HUES64 (cell line): ENCODE results near the gene INTS7.
A peak's percentile ranks its signal among the peaks of the same experiment; 100 is the strongest.

Experiments used
- H3K27ac ChIP-seq: 2 replicates; pipeline ENCODE4 v1.7.0; 2013; ENCODE audit warnings: low read depth, low read length, inconsistent platforms
- H3K27me3 ChIP-seq: 2 replicates; pipeline ENCODE4 v1.6.1; 2013; ENCODE audit warnings: mild to moderate bottlenecking, low read length; ENCODE audit not compliant: insufficient read depth
- H3K36me3 ChIP-seq: 2 replicates; pipeline ENCODE4 v1.6.1; 2013; ENCODE audit warnings: mild to moderate bottlenecking, low read length; ENCODE audit not compliant: insufficient read depth
- H3K4me1 ChIP-seq: 2 replicates; pipeline ENCODE4 v1.6.1; 2013; ENCODE audit warnings: mild to moderate bottlenecking, low read length, moderate library complexity; ENCODE audit not compliant: insufficient read depth
- H3K4me3 ChIP-seq: 2 replicates; pipeline ENCODE4 v1.5.1; 2013; ENCODE audit warnings: mild to moderate bottlenecking, low read length, moderate library complexity
- H3K9ac ChIP-seq: 2 replicates; pipeline ENCODE4 v1.6.1; 2013; ENCODE audit warnings: mild to moderate bottlenecking, low read depth, low read length
- H3K9me3 ChIP-seq: 2 replicates; pipeline ENCODE4 v1.6.1; 2013; ENCODE audit warnings: low read depth, low read length; ENCODE audit not compliant: insufficient read depth
- WGBS: fragments of 150-250, 120-280 bp; methylation state at CpG from one replicate; pipeline ENCODE4 v1.1.7; 2013; ENCODE audit warnings: missing lambda C conversion rate; 5-methylcytosine and 5-hydroxymethylcytosine counted together

Gene INTS7

GRCh38 chr1:212060632-212061472, 25.5 kb upstream of the INTS7 start:
- Histone ChIP-seq H3K9me3 (0 out of 2 replicates have a peak, but pooled peaks cover 4% of the 10 kb centered on the region), H3K4me1 (no peaks in the 10 kb centered on the region), H3K27ac (no peak overlapping the region), H3K36me3 (peaks cover 87% of the 10 kb centered on the region), H3K4me3 (no peak overlapping the region), H3K27me3 (no peaks in the 10 kb centered on the region), H3K9ac (no peak overlapping the region)
- 91% methylated on average over 5 of the region's 6 CpGs for WGBS

- H3K4me1 ChIP-seq, result no peaks in the 10 kb centered on the region
- 0 out of 2 replicates have a peak, but pooled peaks cover 6% of the 10 kb centered on the region for H3K9me3 ChIP-seq
- 95% methylated on average over 2 of the region's 2 CpGs for WGBS
- no peak overlapping the region for H3K27ac ChIP-seq
- no peak overlapping the region for H3K4me3 ChIP-seq
- peaks cover 87% of the 10 kb centered on the region for H3K36me3 ChIP-seq
- H3K9ac ChIP-seq, result no peak overlapping the region
- H3K27me3 ChIP-seq, result no peaks in the 10 kb centered on the region
Observed at GRCh38 chr1:212055333-212055732, 20.0 kb upstream of the INTS7 start.

DNA sequence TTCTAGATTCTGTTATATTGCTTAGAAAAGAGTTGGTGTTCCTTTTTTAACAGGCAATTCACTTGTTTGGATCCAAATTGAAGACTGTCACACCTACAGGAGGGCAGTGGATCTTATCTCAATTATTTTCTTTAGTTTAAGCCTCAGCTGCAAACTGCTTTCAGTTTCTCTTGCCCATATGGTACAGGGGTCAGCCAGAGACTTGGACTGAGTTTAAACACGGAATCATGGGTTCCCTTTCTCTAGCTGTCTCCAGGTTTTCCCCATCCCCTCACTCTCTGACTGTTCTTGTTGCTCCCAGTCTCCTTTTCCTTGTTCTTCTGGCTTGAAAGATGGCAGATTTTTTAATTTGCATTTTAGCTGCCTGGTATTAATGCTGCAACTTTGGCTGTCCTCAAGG, 18.6 kb upstream of the INTS7 start:
- no peak overlapping the region for H3K4me3 ChIP-seq
- WGBS, result 97% methylated on average over 1 of the region's 1 CpG
- H3K9ac ChIP-seq, result no peak overlapping the region
- H3K4me1 ChIP-seq, result no peaks in the 10 kb centered on the region
- H3K36me3 ChIP-seq, result peaks cover 92% of the 10 kb centered on the region
- H3K9me3 ChIP-seq, result 0 out of 2 replicates have a peak, but pooled peaks cover 6% of the 10 kb centered on the region
- no peaks in the 10 kb centered on the region for H3K27me3 ChIP-seq
- H3K27ac ChIP-seq, result no peak overlapping the region

DNA sequence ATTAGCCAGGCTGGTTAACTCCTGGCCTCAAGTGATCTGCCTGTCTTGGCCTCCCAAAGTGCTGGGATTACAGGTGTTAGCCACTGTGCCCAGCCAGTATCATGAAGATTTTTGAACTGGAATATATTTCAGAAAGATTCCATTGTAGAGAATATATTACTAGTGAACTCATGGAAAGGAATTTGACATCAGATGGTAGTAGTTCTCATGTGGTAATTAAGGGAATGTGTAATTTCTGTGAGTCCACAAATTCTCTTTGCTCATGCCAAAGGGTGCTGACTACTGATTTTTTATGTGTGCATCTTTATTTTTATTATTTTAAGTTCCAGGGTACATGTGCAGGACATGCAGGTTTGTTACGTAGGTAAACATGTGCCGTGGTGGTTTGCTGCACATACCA, 10.6 kb upstream of the INTS7 start:
- H3K4me1 ChIP-seq, result peaks cover 2% of the 10 kb centered on the region; the same call in 1 of the 2 replicates
- H3K9me3 ChIP-seq, result no peaks in the 10 kb centered on the region
- H3K27ac ChIP-seq, result no peak overlapping the region
- H3K4me3 ChIP-seq, result no peak overlapping the region
- WGBS, result 92% methylated on average over 2 of the region's 2 CpGs
- H3K36me3 ChIP-seq, result peaks cover 89% of the 10 kb centered on the region
- no peak overlapping the region for H3K9ac ChIP-seq
- no peaks in the 10 kb centered on the region for H3K27me3 ChIP-seq

GRCh38 chr1:212044851-212045250, 9.5 kb upstream of the INTS7 start:
- no peak overlapping the region for H3K4me3 ChIP-seq
- no peaks in the 10 kb centered on the region for H3K27me3 ChIP-seq
- H3K9me3 ChIP-seq, result no peaks in the 10 kb centered on the region
- H3K36me3 ChIP-seq, result peaks cover 88% of the 10 kb centered on the region
- H3K27ac ChIP-seq, result no peak overlapping the region
- WGBS, result 100% methylated on average over 1 of the region's 1 CpG
- peaks cover 7% of the 10 kb centered on the region; the same call in 1 of the 2 replicates for H3K4me1 ChIP-seq
- no peak overlapping the region for H3K9ac ChIP-seq

DNA sequence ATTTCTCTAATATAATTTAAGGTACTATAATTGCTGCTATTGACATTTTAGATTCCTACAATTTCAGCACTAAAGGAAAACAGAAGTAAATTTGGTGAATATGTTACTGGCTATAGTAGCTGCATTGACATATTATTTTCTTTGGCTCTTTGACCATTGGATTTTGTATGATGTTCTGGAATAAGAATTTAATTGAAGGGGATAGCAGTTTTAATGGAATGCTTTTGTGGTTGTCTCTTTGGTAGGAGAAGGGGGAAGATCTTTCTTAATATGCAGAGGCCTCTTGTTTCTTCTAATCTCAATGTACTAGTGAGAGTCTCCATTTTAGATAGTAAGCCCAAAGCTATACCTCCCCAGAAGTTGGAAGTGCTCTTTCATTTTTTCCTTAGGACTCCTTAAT, 7.1 kb upstream of the INTS7 start:
- H3K9me3 ChIP-seq, result no peaks in the 10 kb centered on the region
- peaks cover 9% of the 10 kb centered on the region; the same call in 1 of the 2 replicates for H3K4me1 ChIP-seq
- peaks cover 86% of the 10 kb centered on the region for H3K36me3 ChIP-seq
- H3K4me3 ChIP-seq, result no peak overlapping the region
- H3K27ac ChIP-seq, result no peak overlapping the region
- H3K9ac ChIP-seq, result no peak overlapping the region
- no peaks in the 10 kb centered on the region for H3K27me3 ChIP-seq

DNA sequence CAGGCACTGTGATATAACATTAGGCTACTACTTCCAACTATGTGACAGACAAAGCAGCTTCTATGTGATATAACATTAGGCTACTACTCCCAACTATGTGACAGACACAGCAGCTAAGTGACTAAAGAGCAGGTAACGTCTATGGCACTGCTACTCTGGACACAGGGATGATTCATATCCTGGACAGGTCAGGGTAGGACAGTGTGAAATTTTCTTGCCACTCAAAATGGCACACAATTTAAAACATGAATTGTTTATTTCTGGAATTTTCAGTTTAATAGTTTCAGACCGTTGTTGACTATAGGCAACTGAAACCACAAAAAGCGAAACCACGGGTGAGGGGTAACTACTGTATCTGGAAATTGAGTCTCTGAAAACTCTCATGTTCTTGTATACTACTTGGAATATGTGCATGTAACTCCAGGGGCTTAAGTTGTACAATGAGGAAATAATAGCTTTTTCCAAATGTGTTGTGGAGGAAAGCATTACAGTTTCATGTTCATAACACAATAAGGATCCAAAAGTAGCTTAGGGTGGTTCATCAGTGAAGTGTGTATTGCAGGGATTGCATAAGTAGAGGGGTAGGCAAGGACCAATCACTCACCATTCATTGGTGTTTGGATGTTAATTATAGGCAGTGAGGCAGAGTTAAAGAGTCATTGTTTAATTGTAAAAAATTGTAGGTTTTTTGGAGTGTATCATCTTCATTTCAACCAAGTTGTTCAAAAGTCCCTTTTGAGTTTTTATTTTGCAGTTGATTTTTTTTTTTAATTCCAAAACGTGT, 5.5 kb upstream of the INTS7 start:
- no peak overlapping the region for H3K9ac ChIP-seq
- 97% methylated on average over 4 of the region's 5 CpGs for WGBS
- no peak overlapping the region for H3K4me3 ChIP-seq
- no peaks in the 10 kb centered on the region for H3K9me3 ChIP-seq
- H3K27ac ChIP-seq, result no peak overlapping the region
- H3K27me3 ChIP-seq, result no peaks in the 10 kb centered on the region
- peaks cover 71% of the 10 kb centered on the region for H3K36me3 ChIP-seq
- peaks cover 13% of the 10 kb centered on the region for H3K4me1 ChIP-seq

- Histone ChIP-seq H3K4me3 (no peak overlapping the region), H3K9me3 (no peaks in the 10 kb centered on the region), H3K27ac (no peak overlapping the region), H3K4me1 (peaks cover 13% of the 10 kb centered on the region), H3K36me3 (peaks cover 59% of the 10 kb centered on the region), H3K9ac (no peak overlapping the region), H3K27me3 (no peaks in the 10 kb centered on the region)
- 100% methylated on average over 1 of the region's 2 CpGs for WGBS
Observed at GRCh38 chr1:212039622-212040021, 4.3 kb upstream of the INTS7 start.

DNA sequence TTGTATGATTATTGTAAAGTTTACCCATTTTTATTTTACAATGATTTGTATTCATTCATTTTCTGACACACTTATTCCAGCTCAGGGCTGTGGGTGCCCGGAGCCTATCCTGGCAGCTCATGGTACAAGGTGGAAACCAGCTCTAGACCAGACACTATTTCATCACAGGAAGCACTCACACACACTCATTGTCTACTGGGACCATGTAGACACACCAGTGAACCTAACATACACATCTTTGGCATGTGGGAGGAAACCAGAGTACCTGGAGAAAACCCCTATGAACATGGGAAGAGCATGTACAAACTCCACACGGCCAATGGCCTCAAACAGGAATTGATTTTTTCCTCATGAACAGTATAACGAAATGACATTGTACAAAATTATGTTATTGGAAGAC, 2.5 kb upstream of the INTS7 start:
- peak overlapping the region; percentile 69; the same call in 1 of the 2 replicates for H3K4me3 ChIP-seq
- WGBS, result 96% methylated on average over 3 of the region's 3 CpGs

GRCh38 chr1:212035835-212036605, 663 bp upstream of the INTS7 start:
- Histone ChIP-seq H3K9me3 (no peaks in the 10 kb centered on the region), H3K4me1 (peaks cover 14% of the 10 kb centered on the region), H3K27ac (peak overlapping the region; percentile 83), H3K9ac (peak overlapping the region; percentile 97), H3K27me3 (no peaks in the 10 kb centered on the region), H3K36me3 (peaks cover 38% of the 10 kb centered on the region), H3K4me3 (peak overlapping the region; percentile 69)
- under 1% methylated on average over 27 of the region's 32 CpGs for WGBS

More for the DNA sequence above, 2.5 kb upstream of the INTS7 start:
- no peaks in the 10 kb centered on the region for H3K9me3 ChIP-seq
- H3K36me3 ChIP-seq, result peaks cover 47% of the 10 kb centered on the region
- no peaks in the 10 kb centered on the region for H3K27me3 ChIP-seq
- H3K4me1 ChIP-seq, result peaks cover 13% of the 10 kb centered on the region
- H3K27ac ChIP-seq, result no peak overlapping the region
- H3K9ac ChIP-seq, result no peak overlapping the region
